PC-3 (cell line): ENCODE measurements around the gene PF4V1. TPM values are rescaled to one million over a fixed set of nuclear protein-coding genes. Genes with fewer than 3 reads are reported as not detected.

Experiments
- ATAC-seq: fragments of 200-7000 bp; cut with Tn5 transposase; 2 replicates; pipeline ENCODE4 v1.9.1; 2020; ENCODE audit warnings: mild to moderate bottlenecking, moderate library complexity
- BruUV-seq: library from RNA; stranded (reverse); fragments of 400-500 nt; replicated peaks from 2 replicates; lab custom pipeline; 2021; lab: Mats Ljungman, UMichigan
- CTCF ChIA-PET: fragments of 300-600 bp; sonication (Branson Sonifier 250); formaldehyde crosslinking; loops from one replicate; lab custom pipeline; 2022; ENCODE audit warnings: antibody characterized with exemption; lab: Charles Lee
- POLR2A ChIA-PET: fragments of 300-600 bp; sonication (Branson Sonifier 250); formaldehyde crosslinking; loops from one replicate; lab custom pipeline; 2022; ENCODE audit warnings: antibody characterized with exemption; ENCODE audit not compliant: unreplicated experiment; lab: Charles Lee
- DNase-seq: peaks from one replicate; pipeline ENCODE4 v3.0.0-alpha.2; 2015
- H2AFZ ChIP-seq: fragments of 300-600 bp; sonication (generic); 2 replicates; pipeline ENCODE4 v1.6.0; 2016; ENCODE audit warnings: antibody characterized with exemption, low read length
- H3F3A ChIP-seq: fragments of 300-600 bp; sonication (generic); one replicate; pipeline ENCODE4 v1.6.0; 2017; ENCODE audit warnings: antibody characterized with exemption, low read length, control low read depth, mild to moderate bottlenecking; ENCODE audit not compliant: unreplicated experiment
- H3K27ac ChIP-seq: fragments of 300-600 bp; sonication (generic); 2 replicates; pipeline ENCODE4 v1.5.1; 2016; ENCODE audit warnings: mild to moderate bottlenecking, low read length
- H3K27me3 ChIP-seq: fragments of 300-600 bp; sonication (generic); 2 replicates; pipeline ENCODE4 v1.6.1; 2016; ENCODE audit warnings: low read length, mixed read lengths
- H3K36me3 ChIP-seq: fragments of 300-600 bp; sonication (generic); 2 replicates; pipeline ENCODE4 v1.6.1; 2016; ENCODE audit warnings: low read depth, mixed run types, low read length, mixed read lengths
- H3K4me1 ChIP-seq: fragments of 300-600 bp; sonication (generic); 2 replicates; pipeline ENCODE4 v1.5.1; 2016; ENCODE audit warnings: low read length; ENCODE audit not compliant: insufficient read depth
- H3K4me2 ChIP-seq: fragments of 300-600 bp; sonication (generic); 2 replicates; pipeline ENCODE4 v1.6.0; 2016; ENCODE audit warnings: low read length
- H3K4me3 ChIP-seq: fragments of 300-600 bp; sonication (generic); 2 replicates; pipeline ENCODE4 v1.5.1; 2016; ENCODE audit warnings: mild to moderate bottlenecking, low read length, mixed read lengths
- H3K79me2 ChIP-seq: fragments of 300-600 bp; sonication (generic); 2 replicates; pipeline ENCODE4 v1.6.1; 2017; ENCODE audit warnings: low read length, mixed read lengths
- H3K9ac ChIP-seq: fragments of 300-600 bp; sonication (generic); 2 replicates; pipeline ENCODE4 v1.6.0; 2016; ENCODE audit warnings: mild to moderate bottlenecking, low read length
- H3K9me2 ChIP-seq: fragments of 300-600 bp; sonication (generic); replicated peaks from 2 replicates; pipeline ENCODE4 v1.6.1; 2016; ENCODE audit warnings: mixed run types, low read length, mixed read lengths
- H3K9me3 ChIP-seq: fragments of 300-600 bp; sonication (generic); 2 replicates; pipeline ENCODE4 v1.6.1; 2016; ENCODE audit warnings: low read length, mixed read lengths
- H4K20me1 ChIP-seq: fragments of 300-600 bp; sonication (generic); 2 replicates; pipeline ENCODE4 v1.6.1; 2016; ENCODE audit warnings: low read length, mixed read lengths
- EZH2 ChIP-seq: fragments of 300-600 bp; sonication (generic); IDR thresholded peaks from one replicate; pipeline ENCODE4 v1.6.1; 2017; ENCODE audit warnings: antibody characterized with exemption, mild to moderate bottlenecking, low read length; ENCODE audit not compliant: unreplicated experiment
- EZH2phosphoT487 ChIP-seq: fragments of 300-600 bp; sonication (generic); IDR thresholded peaks from 2 replicates; pipeline ENCODE4 v1.6.1; 2018; ENCODE audit warnings: mild to moderate bottlenecking, antibody characterized with exemption, low read length, borderline replicate concordance
- intact Hi-C: fragments of 100-400 bp; cut with micrococcal nuclease; formaldehyde crosslinking; loops from 2 replicates; pipeline ENCODE4 v1.9.0; 2023
- total RNA-seq: library from RNA; depleted of rRNA; stranded (reverse); fragments of >200 nt; gene quantifications from 2 replicates; pipeline ENCODE4 v1.2.3, GENCODE V29; 2014
- TF ChIP-seq, protein P1 (sequence below): fragments of 300-600 bp; sonication (generic); conservative IDR thresholded peaks from 2 replicates; pipeline ENCODE4 v1.5.1; 2017; ENCODE audit warnings: antibody characterized with exemption, low read depth, mild to moderate bottlenecking, low read length

PF4V1 gene
- total RNA-seq, 1 experiment from 2014 or later: not detected

DNA sequence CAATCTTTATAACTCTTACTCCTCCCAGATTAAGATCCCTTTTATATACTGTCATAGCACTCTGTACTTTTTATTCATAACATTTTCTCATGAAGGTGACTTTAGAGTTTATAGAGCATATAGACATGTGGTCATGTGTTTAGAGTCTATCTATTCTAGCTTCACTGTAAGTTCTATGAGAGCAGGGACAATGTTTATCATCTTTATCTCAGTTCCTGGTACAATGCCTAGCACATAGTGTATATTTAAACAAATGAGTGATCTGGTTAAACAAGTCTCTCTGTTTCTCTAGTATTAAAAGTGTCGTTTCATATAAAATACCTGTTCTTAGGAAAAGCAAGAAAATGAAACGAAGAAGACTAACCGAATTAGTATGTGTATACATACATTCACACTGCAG is 13.4 kb upstream of the PF4V1 start:
- no peak overlapping the region for H2AFZ ChIP-seq
- no peaks in the 10 kb centered on the region for H3K9me3 ChIP-seq
- TF ChIP-seq EZH2: no peak
- TF ChIP-seq EZH2phosphoT487: no peak
- TF ChIP-seq, protein P1, sequence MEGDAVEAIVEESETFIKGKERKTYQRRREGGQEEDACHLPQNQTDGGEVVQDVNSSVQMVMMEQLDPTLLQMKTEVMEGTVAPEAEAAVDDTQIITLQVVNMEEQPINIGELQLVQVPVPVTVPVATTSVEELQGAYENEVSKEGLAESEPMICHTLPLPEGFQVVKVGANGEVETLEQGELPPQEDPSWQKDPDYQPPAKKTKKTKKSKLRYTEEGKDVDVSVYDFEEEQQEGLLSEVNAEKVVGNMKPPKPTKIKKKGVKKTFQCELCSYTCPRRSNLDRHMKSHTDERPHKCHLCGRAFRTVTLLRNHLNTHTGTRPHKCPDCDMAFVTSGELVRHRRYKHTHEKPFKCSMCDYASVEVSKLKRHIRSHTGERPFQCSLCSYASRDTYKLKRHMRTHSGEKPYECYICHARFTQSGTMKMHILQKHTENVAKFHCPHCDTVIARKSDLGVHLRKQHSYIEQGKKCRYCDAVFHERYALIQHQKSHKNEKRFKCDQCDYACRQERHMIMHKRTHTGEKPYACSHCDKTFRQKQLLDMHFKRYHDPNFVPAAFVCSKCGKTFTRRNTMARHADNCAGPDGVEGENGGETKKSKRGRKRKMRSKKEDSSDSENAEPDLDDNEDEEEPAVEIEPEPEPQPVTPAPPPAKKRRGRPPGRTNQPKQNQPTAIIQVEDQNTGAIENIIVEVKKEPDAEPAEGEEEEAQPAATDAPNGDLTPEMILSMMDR: no peak
- no peak overlapping the region for H3K4me3 ChIP-seq
- peak overlapping the region; percentile 62 for H3K27ac ChIP-seq
- no peak overlapping the region for H3K9ac ChIP-seq
- no peak for ATAC-seq
- CTCF ChIA-PET: no interaction called here
- intact Hi-C loops: loop anchor here (5.0 kb wide), 2 partner anchors 112 to 232 kb away; no protein-coding TSS in a partner anchor
- BruUV-seq: no TSS peak
- H3K36me3 ChIP-seq: no peaks in the 10 kb centered on the region
- POLR2A ChIA-PET: interaction anchor here (0.5 kb wide), 1 partner anchor 28 kb away, joined by 3 read pairs; no protein-coding TSS in a partner anchor
- peaks cover 3% of the 10 kb centered on the region for H3F3A ChIP-seq
- H3K79me2 ChIP-seq: peaks cover 22% of the 10 kb centered on the region
- H3K4me1 ChIP-seq: peaks cover 75% of the 10 kb centered on the region
- peak; percentile 57 for DNase-seq
- no peaks in the 10 kb centered on the region for H3K27me3 ChIP-seq
- H3K9me2 ChIP-seq: no peaks in the 10 kb centered on the region
- H3K4me2 ChIP-seq: peak overlapping the region; percentile 90
- no peaks in the 10 kb centered on the region for H4K20me1 ChIP-seq

DNA sequence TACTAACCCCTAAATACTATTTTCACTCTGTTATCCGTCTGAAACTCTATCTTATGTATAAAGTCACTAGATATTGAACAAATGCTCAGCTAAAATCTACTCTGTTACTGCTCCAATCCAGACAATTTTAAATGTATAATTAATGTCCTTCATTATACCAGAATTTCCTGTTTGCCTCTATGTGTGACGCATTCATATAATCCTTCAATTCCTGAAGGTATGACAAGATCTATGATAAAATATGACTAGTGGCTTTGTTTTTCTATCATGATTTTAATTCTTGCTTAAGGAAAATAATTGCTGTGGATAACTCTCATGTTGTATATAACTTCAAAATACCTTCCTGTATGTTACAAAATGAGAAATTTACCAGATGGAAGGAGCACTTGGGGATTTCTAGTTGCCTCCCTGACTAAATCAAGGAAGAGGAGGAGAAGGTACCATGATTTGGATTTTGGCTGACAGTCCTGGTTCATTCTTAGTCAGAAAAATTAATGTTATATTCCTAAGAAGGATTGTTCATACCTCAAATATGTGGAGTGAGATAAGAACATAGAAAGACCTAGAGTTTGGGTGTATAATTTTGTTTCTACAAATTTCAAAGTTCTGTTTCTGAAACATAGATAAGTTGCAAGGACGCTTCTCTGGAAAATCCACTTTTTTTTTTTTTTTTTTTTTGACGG is 11.7 kb upstream of the PF4V1 start:
- ChIA-PET POLR2A (interaction anchor here (0.7 kb wide), 1 partner anchor 165 kb away, joined by 4 read pairs; no protein-coding TSS in a partner anchor), CTCF (interaction anchor here (0.6 kb wide), 1 partner anchor 116 kb away, joined by 3 read pairs; no protein-coding TSS in a partner anchor)
- Histone ChIP-seq H3F3A (peaks cover 6% of the 10 kb centered on the region), H3K9me3 (no peaks in the 10 kb centered on the region), H3K4me1 (peaks cover 79% of the 10 kb centered on the region), H2AFZ (no peak overlapping the region), H3K4me3 (no peak overlapping the region), H3K27ac (peak overlapping the region; percentile 72), H3K4me2 (peak overlapping the region; percentile 27), H4K20me1 (no peaks in the 10 kb centered on the region), H3K27me3 (no peaks in the 10 kb centered on the region), H3K36me3 (no peaks in the 10 kb centered on the region), H3K9me2 (no peaks in the 10 kb centered on the region), H3K79me2 (peaks cover 22% of the 10 kb centered on the region), H3K9ac (peak overlapping the region; percentile 16; the same call in 1 of the 2 replicates)
- TF ChIP-seq, protein P1: no peak
- TF ChIP-seq EZH2phosphoT487 (no peak), EZH2 (no peak)
- peak; percentile 80 for DNase-seq
- BruUV-seq: no TSS peak
- intact Hi-C loops: loop anchor here (5.0 kb wide), 2 partner anchors 114 to 234 kb away; no protein-coding TSS in a partner anchor
- no peak for ATAC-seq

DNA sequence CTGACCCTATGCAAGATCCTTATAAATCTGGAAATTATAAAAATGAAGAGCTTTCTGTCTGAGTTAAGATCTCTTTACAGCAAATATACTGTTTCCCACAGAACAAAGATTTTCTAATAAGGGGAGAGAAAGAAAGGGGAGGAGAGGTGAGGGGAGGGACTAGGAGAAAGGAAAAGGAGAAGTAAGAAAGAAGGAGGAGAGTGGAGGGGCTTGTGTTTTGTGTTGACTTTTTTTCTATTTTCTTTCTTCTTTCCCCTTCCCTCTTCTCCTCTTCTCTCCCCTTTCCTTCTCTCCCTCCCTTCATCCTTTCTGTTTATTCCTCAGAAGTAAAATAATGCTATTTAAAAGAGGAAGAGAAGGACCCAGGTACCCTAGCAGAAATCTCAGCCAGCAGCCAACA is 10.4 kb upstream of the PF4V1 start:
- no peak for TF ChIP-seq EZH2phosphoT487
- no peak for TF ChIP-seq EZH2
- TF ChIP-seq, protein P1: no peak
- no peaks in the 10 kb centered on the region for H4K20me1 ChIP-seq
- CTCF ChIA-PET: no interaction called here
- DNase-seq (no peak), ATAC-seq (no peak)
- H3K4me1 ChIP-seq: peaks cover 70% of the 10 kb centered on the region
- 0 out of 2 replicates have a peak overlapping the region, but pooled peaks have one; percentile 2 for H3K9ac ChIP-seq
- peak overlapping the region; percentile 62 for H3K4me2 ChIP-seq
- no peaks in the 10 kb centered on the region for H3K9me3 ChIP-seq
- POLR2A ChIA-PET: no interaction called here
- no peaks in the 10 kb centered on the region for H3K9me2 ChIP-seq
- H3K4me3 ChIP-seq: no peak overlapping the region
- H3K79me2 ChIP-seq: peaks cover 11% of the 10 kb centered on the region
- H2AFZ ChIP-seq: no peak overlapping the region
- no TSS peak for BruUV-seq
- intact Hi-C loops: loop anchor here (5.0 kb wide), 2 partner anchors 115 to 235 kb away; no protein-coding TSS in a partner anchor
- H3K36me3 ChIP-seq: no peaks in the 10 kb centered on the region
- peaks cover 6% of the 10 kb centered on the region for H3F3A ChIP-seq
- no peaks in the 10 kb centered on the region for H3K27me3 ChIP-seq
- H3K27ac ChIP-seq: peak overlapping the region; percentile 85
